ENCODE measurements around the gene SLC25A41. TPM values are rescaled to one million over a fixed set of nuclear protein-coding genes. Genes with fewer than 3 reads are reported as not detected.

Gene SLC25A41
- total and polyA plus RNA-seq, 2 experiments from 2014 or later = 1.0 to 1.7 TPM

DNA sequence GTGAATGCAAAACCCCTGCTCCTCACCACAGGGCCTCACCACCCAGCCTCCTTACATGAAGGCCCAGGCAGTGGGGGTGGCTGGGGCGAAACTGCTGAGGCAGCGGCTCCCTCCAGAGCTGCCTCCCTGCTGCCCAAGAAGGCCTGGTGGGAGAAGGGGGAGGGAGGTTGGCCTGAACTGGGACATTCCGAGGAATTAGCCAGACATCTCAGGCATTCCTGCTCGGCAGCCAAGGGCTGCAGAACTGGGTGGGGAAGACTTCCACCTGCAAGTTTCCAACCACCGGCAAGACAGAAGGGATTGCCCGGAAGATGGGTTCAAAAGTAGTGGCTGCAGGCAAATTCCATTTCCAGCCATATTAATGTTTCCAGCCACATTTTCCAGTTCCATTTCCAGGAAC is 55.5 kb downstream of the SLC25A41 start:
- Histone ChIP-seq H3K9me3 (ENCODE audit: low read depth) (no peaks in the 10 kb centered on the region), H3K36me3 (peaks cover 24% of the 10 kb centered on the region), H3K27me3 (no peaks in the 10 kb centered on the region), H3K4me3 (no peak overlapping the region), H3K27ac (peak overlapping the region; percentile 48), H3K4me1 (ENCODE audit: low read depth) (peaks cover 4% of the 10 kb centered on the region)
- DNase-seq (ENCODE audit: low read depth in 1 of 2, low spot score in 1 of 2) = peak in 1 of 2 donors; percentile 47
- TF ChIP-seq, protein P1, sequence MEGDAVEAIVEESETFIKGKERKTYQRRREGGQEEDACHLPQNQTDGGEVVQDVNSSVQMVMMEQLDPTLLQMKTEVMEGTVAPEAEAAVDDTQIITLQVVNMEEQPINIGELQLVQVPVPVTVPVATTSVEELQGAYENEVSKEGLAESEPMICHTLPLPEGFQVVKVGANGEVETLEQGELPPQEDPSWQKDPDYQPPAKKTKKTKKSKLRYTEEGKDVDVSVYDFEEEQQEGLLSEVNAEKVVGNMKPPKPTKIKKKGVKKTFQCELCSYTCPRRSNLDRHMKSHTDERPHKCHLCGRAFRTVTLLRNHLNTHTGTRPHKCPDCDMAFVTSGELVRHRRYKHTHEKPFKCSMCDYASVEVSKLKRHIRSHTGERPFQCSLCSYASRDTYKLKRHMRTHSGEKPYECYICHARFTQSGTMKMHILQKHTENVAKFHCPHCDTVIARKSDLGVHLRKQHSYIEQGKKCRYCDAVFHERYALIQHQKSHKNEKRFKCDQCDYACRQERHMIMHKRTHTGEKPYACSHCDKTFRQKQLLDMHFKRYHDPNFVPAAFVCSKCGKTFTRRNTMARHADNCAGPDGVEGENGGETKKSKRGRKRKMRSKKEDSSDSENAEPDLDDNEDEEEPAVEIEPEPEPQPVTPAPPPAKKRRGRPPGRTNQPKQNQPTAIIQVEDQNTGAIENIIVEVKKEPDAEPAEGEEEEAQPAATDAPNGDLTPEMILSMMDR (IDR thresholded peaks at IDR 0.05; ENCODE audit: low read depth, low read length) = no peak

DNA sequence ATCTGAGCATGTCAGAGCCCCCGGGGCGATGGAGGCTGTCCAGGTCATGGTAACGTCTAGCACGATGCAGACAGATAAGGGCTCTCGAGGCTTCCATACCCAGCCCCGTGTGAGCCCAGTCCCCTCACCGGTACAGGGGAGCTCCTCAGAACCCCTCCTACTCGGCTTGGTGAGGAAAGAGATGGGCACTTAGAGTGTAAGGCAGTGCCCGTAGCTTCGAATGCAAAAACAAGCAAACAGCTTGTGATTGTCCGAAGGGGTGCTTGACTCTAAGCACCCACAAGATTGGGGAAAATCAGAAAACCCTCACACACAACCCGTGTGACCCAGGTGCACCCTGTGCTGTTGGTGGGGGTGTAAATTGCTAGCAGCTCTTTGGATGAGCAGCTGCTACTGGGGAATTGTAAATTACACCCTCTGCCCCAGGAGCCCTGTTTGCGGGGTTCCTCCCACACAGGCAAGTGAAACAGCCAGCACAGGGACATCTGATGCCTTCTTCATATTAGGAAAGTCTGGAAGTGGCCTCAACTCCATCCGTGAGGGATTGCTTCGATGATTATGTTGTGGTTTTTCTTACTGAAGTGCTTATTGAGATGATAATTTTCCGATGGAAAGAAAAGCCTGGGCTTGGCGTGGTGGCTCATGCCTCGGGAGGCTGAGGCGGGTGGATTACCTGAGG is 56.9 kb downstream of the SLC25A41 start:
- Histone ChIP-seq H3K27ac (no peak overlapping the region), H3K4me1 (ENCODE audit: low read depth) (peaks cover 4% of the 10 kb centered on the region), H3K27me3 (no peaks in the 10 kb centered on the region), H3K36me3 (peaks cover 22% of the 10 kb centered on the region), H3K4me3 (no peak overlapping the region), H3K9me3 (ENCODE audit: low read depth) (no peaks in the 10 kb centered on the region)
- TF ChIP-seq, protein P1 (IDR thresholded peaks at IDR 0.05; ENCODE audit: low read depth, low read length) = no peak
- no peak for DNase-seq (ENCODE audit: low read depth in 1 of 2, low spot score in 1 of 2)

Other genes with a start within 250 kb of the SLC25A41 start
- 46.9 and 54.1 TPM in 2 replicates for gene MLLT1, start 153.8 kb downstream of the SLC25A41 start, total RNA-seq
- gene MLLT1, start 153.8 kb downstream of the SLC25A41 start, polyA plus RNA-seq = 25.7 and 31.1 TPM in 2 replicates
- not detected in 2 replicates for gene ACER1, start 100.2 kb downstream of the SLC25A41 start, total RNA-seq
- gene ACER1, start 100.2 kb downstream of the SLC25A41 start, polyA plus RNA-seq = not detected in 2 replicates
- gene CLPP, start 72.2 kb downstream of the SLC25A41 start, total RNA-seq = 98.0 and 141 TPM in 2 replicates
- gene CLPP, start 72.2 kb downstream of the SLC25A41 start, polyA plus RNA-seq = 122 and 124 TPM in 2 replicates
- gene ALKBH7, start 61.0 kb downstream of the SLC25A41 start, total RNA-seq = 171 and 266 TPM in 2 replicates
- 126 and 153 TPM in 2 replicates for gene ALKBH7, start 61.0 kb downstream of the SLC25A41 start, polyA plus RNA-seq
- gene PSPN, start 57.8 kb downstream of the SLC25A41 start, total RNA-seq = 1.9 and 3.0 TPM in 2 replicates
- 2.7 and 3.0 TPM in 2 replicates for gene PSPN, start 57.8 kb downstream of the SLC25A41 start, polyA plus RNA-seq
- 81.3 and 96.7 TPM in 2 replicates for gene GTF2F1, start 40.6 kb downstream of the SLC25A41 start, total RNA-seq
- gene GTF2F1, start 40.6 kb downstream of the SLC25A41 start, polyA plus RNA-seq = 37.7 and 43.0 TPM in 2 replicates
- 237 and 320 TPM in 2 replicates for gene KHSRP, start 9.0 kb downstream of the SLC25A41 start, total RNA-seq
- 262 and 350 TPM in 2 replicates for gene KHSRP, start 9.0 kb downstream of the SLC25A41 start, polyA plus RNA-seq
- gene SLC25A23, start 26.0 kb upstream of the SLC25A41 start, total RNA-seq = 157 and 207 TPM in 2 replicates
- 125 and 143 TPM in 2 replicates for gene SLC25A23, start 26.0 kb upstream of the SLC25A41 start, polyA plus RNA-seq
- 0.99 and 2.9 TPM in 2 replicates for gene CRB3, start 30.5 kb upstream of the SLC25A41 start, total RNA-seq
- 1.1 and 2.6 TPM in 2 replicates for gene CRB3, start 30.5 kb upstream of the SLC25A41 start, polyA plus RNA-seq
- 0.18 and 4.9 TPM in 2 replicates for gene DENND1C, start 48.0 kb upstream of the SLC25A41 start, total RNA-seq
- gene DENND1C, start 48.0 kb upstream of the SLC25A41 start, polyA plus RNA-seq = 1.8 and 10.4 TPM in 2 replicates
- 10.5 and 18.2 TPM in 2 replicates for gene TUBB4A, start 68.5 kb upstream of the SLC25A41 start, total RNA-seq
- gene TUBB4A, start 68.5 kb upstream of the SLC25A41 start, polyA plus RNA-seq = 21.6 and 41.3 TPM in 2 replicates
- 0.81 and 1.3 TPM in 2 replicates for gene TNFSF9, start 97.3 kb upstream of the SLC25A41 start, total RNA-seq
- 1.5 and 3.0 TPM in 2 replicates for gene TNFSF9, start 97.3 kb upstream of the SLC25A41 start, polyA plus RNA-seq
- gene CD70, start 157.4 kb upstream of the SLC25A41 start, total RNA-seq = not detected in 2 replicates
- gene CD70, start 157.4 kb upstream of the SLC25A41 start, polyA plus RNA-seq = 0.91 TPM in 1 of 2 replicates, not detected in the other
- not detected in 2 replicates for gene TNFSF14, start 236.4 kb upstream of the SLC25A41 start, total RNA-seq
- not detected in 2 replicates for gene TNFSF14, start 236.4 kb upstream of the SLC25A41 start, polyA plus RNA-seq